WTC11 (cell line): ENCODE results near the gene PPP3CA. TPM values are rescaled to one million over a fixed set of nuclear protein-coding genes. Genes with fewer than 3 reads are reported as not detected.
A peak's percentile ranks its signal among the peaks of the same experiment; 100 is the strongest.

Experiments used
- ATAC-seq: fragments of 200-7000 bp; cut with Tn5 transposase; 2 replicates; pipeline ENCODE4 v1.10.0; 2021; ENCODE audit warnings: mild to moderate bottlenecking, moderate library complexity
- CTCF ChIA-PET: fragments of 300-600 bp; sonication (Branson Sonifier 250); formaldehyde crosslinking; loops from one replicate; lab custom pipeline; 2021; ENCODE audit warnings: antibody characterized with exemption; lab: Charles Lee
- POLR2A ChIA-PET: fragments of 350-600 bp; sonication (Branson Sonifier 250); formaldehyde crosslinking; loops from one replicate; lab custom pipeline; 2021; ENCODE audit warnings: antibody characterized with exemption; lab: Charles Lee
- DNase-seq: peaks from one replicate; pipeline ENCODE4 v3.0.0; 2021; ENCODE audit warnings: low spot score
- H3K27ac Mint-ChIP-seq: 2 replicates; pipeline ENCODE4 v1.8.0; 2021; ENCODE audit warnings: mixed read lengths
- H3K27me3 Mint-ChIP-seq: 2 replicates; pipeline ENCODE4 v1.8.0; 2021; ENCODE audit warnings: low read depth, mild to moderate bottlenecking, moderate library complexity, mixed read lengths
- H3K36me3 Mint-ChIP-seq: 2 replicates; pipeline ENCODE4 v1.8.0; 2021; ENCODE audit warnings: mixed read lengths
- H3K4me1 Mint-ChIP-seq: 2 replicates; pipeline ENCODE4 v1.8.0; 2022; ENCODE audit warnings: mixed read lengths
- H3K4me3 Mint-ChIP-seq: 2 replicates; pipeline ENCODE4 v1.8.0; 2021; ENCODE audit warnings: mild to moderate bottlenecking, moderate library complexity, mixed read lengths
- H3K9me3 Mint-ChIP-seq: 2 replicates; pipeline ENCODE4 v1.8.0; 2021; ENCODE audit warnings: mixed read lengths
- ATF1 ChIP-seq: sonication (generic); formaldehyde crosslinking; IDR thresholded peaks from 2 replicates; pipeline ENCODE4 v1.8.1; 2023; ENCODE audit warnings: mild to moderate bottlenecking, moderate library complexity, missing genetic modification reagents
- ATF2 ChIP-seq: sonication (generic); formaldehyde crosslinking; IDR thresholded peaks from 2 replicates; pipeline ENCODE4 v1.8.1; 2022; ENCODE audit warnings: low read depth, missing genetic modification reagents, borderline replicate concordance
- CBFB ChIP-seq: sonication (generic); formaldehyde crosslinking; IDR thresholded peaks from 2 replicates; pipeline ENCODE4 v1.8.1; 2022; ENCODE audit warnings: mild to moderate bottlenecking, low read depth, missing genetic modification reagents
- E2F4 ChIP-seq: sonication (generic); formaldehyde crosslinking; IDR thresholded peaks from 2 replicates; pipeline ENCODE4 v1.8.1; 2022; ENCODE audit warnings: low read depth, mild to moderate bottlenecking, moderate library complexity, missing genetic modification reagents, borderline replicate concordance
- EMX1 ChIP-seq: fragments of 250-450 bp; sonication (Bioruptor Pico); IDR thresholded peaks from 2 replicates; pipeline ENCODE4 v1.8.0; 2021; ENCODE audit warnings: mild to moderate bottlenecking
- OVOL2 ChIP-seq: fragments of 250-450 bp; sonication (Bioruptor Pico); IDR thresholded peaks from 2 replicates; pipeline ENCODE4 v1.9.0; 2021; ENCODE audit warnings: mild to moderate bottlenecking, borderline replicate concordance
- PREB ChIP-seq: sonication (generic); formaldehyde crosslinking; IDR thresholded peaks from 2 replicates; pipeline ENCODE4 v1.8.1; 2022; ENCODE audit warnings: mild to moderate bottlenecking, missing genetic modification reagents, moderate library complexity, borderline replicate concordance
- PRRX2 ChIP-seq: fragments of 250-450 bp; sonication (Bioruptor Pico); IDR thresholded peaks from 2 replicates; pipeline ENCODE4 v1.8.0; 2021; ENCODE audit warnings: mild to moderate bottlenecking
- ZMAT4 ChIP-seq: fragments of 250-450 bp; sonication (Bioruptor Pico); IDR thresholded peaks from 2 replicates; pipeline ENCODE4 v1.9.0; 2021; ENCODE audit warnings: mild to moderate bottlenecking
- ZNF317 ChIP-seq: sonication (generic); formaldehyde crosslinking; IDR thresholded peaks from 2 replicates; pipeline ENCODE4 v1.8.1; 2023; ENCODE audit warnings: low read depth, mild to moderate bottlenecking, moderate library complexity, missing genetic modification reagents, borderline replicate concordance
- ZNF423 ChIP-seq: fragments of 250-450 bp; sonication (Bioruptor Pico); IDR thresholded peaks from 2 replicates; pipeline ENCODE4 v2.1.2; 2022; ENCODE audit warnings: mild to moderate bottlenecking, moderate library complexity
- ZNF532 ChIP-seq: fragments of 250-450 bp; sonication (Bioruptor Pico); IDR thresholded peaks from 2 replicates; pipeline ENCODE4 v1.9.0; 2021; ENCODE audit warnings: mild to moderate bottlenecking, borderline replicate concordance
- ZSCAN18 ChIP-seq: fragments of 250-450 bp; sonication (Bioruptor Pico); IDR thresholded peaks from 2 replicates; pipeline ENCODE4 v2.1.2; 2022; ENCODE audit warnings: mild to moderate bottlenecking, moderate library complexity
- total RNA-seq: library from RNA; stranded (reverse); gene quantifications from 3 replicates; pipeline ENCODE4 v1.2.3, GENCODE V29; 2021

The PPP3CA gene
- total RNA-seq, 1 experiment from 2014 or later, result 41.6 TPM

GRCh38 chr4:101020956-101021355, 326.4 kb downstream of the PPP3CA start:
- DNase-seq, result no peak
- ATAC-seq, result no peak; the same call in 1 of the 2 replicates
- peaks cover 10% of the 10 kb centered on the region for H3K9me3 Mint-ChIP-seq
- H3K4me1 Mint-ChIP-seq, result peaks cover 38% of the 10 kb centered on the region
- H3K27me3 Mint-ChIP-seq, result no peaks in the 10 kb centered on the region
- ChIA-PET POLR2A (no interaction called here), CTCF (no interaction called here)
- H3K36me3 Mint-ChIP-seq, result peaks cover 6% of the 10 kb centered on the region
- TF ChIP-seq ZMAT4 (CRISPR knock-in tag) (no peak), PREB (no peak), ZSCAN18 (no peak), OVOL2 (no peak), ATF1 (no peak), E2F4 (CRISPR knock-in tag) (no peak), ZNF317 (CRISPR knock-in tag) (no peak), ZNF423 (CRISPR knock-in tag) (no peak), EMX1 (CRISPR knock-in tag) (no peak)
- TF ChIP-seq, all 79 proteins: peak for 0
- no peak overlapping the region for H3K4me3 Mint-ChIP-seq
- 0 out of 2 replicates have a peak overlapping the region, but pooled peaks have one; percentile 64 for H3K27ac Mint-ChIP-seq

- ATAC-seq, result peak; percentile 54
- POLR2A ChIA-PET, result no interaction called here
- H3K4me3 Mint-ChIP-seq, result no peak overlapping the region
- peaks cover 38% of the 10 kb centered on the region for H3K4me1 Mint-ChIP-seq
- no peaks in the 10 kb centered on the region for H3K27me3 Mint-ChIP-seq
- peak overlapping the region; percentile 80 for H3K27ac Mint-ChIP-seq
- no peak for DNase-seq
- CTCF ChIA-PET, result no interaction called here
- peaks cover 6% of the 10 kb centered on the region for H3K36me3 Mint-ChIP-seq
- TF ChIP-seq ATF2 (CRISPR knock-in tag) (no peak), CBFB (CRISPR knock-in tag) (no peak), ATF1 (no peak)
- peaks cover 12% of the 10 kb centered on the region for H3K9me3 Mint-ChIP-seq
Measured at GRCh38 chr4:101019941-101020401, 327.4 kb downstream of the PPP3CA start.

GRCh38 chr4:101019313-101019712, 328.0 kb downstream of the PPP3CA start:
- Mint-ChIP-seq H3K4me1 (peaks cover 38% of the 10 kb centered on the region), H3K4me3 (no peak overlapping the region), H3K36me3 (peaks cover 6% of the 10 kb centered on the region), H3K27me3 (no peaks in the 10 kb centered on the region), H3K27ac (peak overlapping the region; percentile 36), H3K9me3 (peaks cover 12% of the 10 kb centered on the region)
- no peak for DNase-seq
- no peak for TF ChIP-seq ZNF532 (CRISPR knock-in tag)
- TF ChIP-seq PRRX2 (CRISPR knock-in tag), result no peak
- no peak for ATAC-seq
- POLR2A ChIA-PET, result no interaction called here
- CTCF ChIA-PET, result no interaction called here
